Astrocyte of the spinal cord (primary cell): ENCODE measurements around the gene DPH7.
A peak's percentile ranks its signal among the peaks of the same experiment; 100 is the strongest.
"Not testable (repeated sequence)": the region's sequence is repeated elsewhere in the genome, so short reads cannot be mapped to it uniquely, and the experiment has no call there.

ENCODE experiments used
- DNase-seq: peaks from one replicate; pipeline ENCODE4 v3.0.0; 2011; ENCODE audit warnings: low read depth, low spot score
- H3K4me3 ChIP-seq: 2 replicates; pipeline ENCODE4 v1.5.1; 2011; ENCODE audit warnings: low read depth, mild to moderate bottlenecking, low read length, moderate library complexity
- in situ Hi-C: cut with HindIII; loops from 2 replicates; pipeline ENCODE4 v1.10.0; 2017; ENCODE audit warnings: low sequenced_read_pairs
- TF ChIP-seq, protein P1 (sequence below): IDR thresholded peaks from 2 replicates; pipeline ENCODE4 v1.5.1; 2012; ENCODE audit warnings: low read depth, mild to moderate bottlenecking, low read length, inconsistent platforms

DPH7 gene

DNA sequence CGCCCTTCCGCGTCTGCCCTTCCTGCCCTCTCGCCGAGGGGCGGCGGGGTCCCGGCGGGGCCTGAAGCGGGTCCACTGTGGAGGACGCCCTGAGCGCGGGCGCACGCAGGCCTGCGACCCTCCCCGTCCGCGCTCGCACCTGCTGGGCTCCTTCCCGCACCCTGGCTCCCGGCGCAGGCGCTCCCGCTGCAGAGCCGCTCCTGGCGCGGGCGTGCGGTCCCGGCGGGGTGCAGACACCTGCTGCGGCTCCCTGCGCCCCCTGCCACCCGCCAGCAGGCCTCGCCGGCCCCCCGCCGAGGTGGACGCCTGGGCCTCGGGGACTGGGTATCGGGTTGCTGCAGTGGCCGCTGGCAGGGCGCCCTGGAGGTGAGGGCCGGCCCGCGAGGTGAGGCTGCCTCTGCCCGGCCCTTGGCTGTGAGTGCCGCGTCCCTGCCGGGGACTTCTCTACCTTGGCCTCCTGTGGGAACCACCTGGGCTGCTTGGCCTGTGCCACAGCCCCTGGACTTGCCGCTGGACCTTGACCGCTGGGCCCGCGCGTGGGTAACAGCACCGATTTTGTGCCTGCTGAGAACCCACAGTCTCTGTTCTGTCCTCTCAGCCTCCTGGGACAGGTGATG lies 27.4 kb upstream of the DPH7 start:
- TF ChIP-seq, protein P1, sequence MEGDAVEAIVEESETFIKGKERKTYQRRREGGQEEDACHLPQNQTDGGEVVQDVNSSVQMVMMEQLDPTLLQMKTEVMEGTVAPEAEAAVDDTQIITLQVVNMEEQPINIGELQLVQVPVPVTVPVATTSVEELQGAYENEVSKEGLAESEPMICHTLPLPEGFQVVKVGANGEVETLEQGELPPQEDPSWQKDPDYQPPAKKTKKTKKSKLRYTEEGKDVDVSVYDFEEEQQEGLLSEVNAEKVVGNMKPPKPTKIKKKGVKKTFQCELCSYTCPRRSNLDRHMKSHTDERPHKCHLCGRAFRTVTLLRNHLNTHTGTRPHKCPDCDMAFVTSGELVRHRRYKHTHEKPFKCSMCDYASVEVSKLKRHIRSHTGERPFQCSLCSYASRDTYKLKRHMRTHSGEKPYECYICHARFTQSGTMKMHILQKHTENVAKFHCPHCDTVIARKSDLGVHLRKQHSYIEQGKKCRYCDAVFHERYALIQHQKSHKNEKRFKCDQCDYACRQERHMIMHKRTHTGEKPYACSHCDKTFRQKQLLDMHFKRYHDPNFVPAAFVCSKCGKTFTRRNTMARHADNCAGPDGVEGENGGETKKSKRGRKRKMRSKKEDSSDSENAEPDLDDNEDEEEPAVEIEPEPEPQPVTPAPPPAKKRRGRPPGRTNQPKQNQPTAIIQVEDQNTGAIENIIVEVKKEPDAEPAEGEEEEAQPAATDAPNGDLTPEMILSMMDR: no peak
- H3K4me3 ChIP-seq: peak overlapping the region; percentile 44
- no peak for DNase-seq
- in situ Hi-C loops: no loop called here

DNA sequence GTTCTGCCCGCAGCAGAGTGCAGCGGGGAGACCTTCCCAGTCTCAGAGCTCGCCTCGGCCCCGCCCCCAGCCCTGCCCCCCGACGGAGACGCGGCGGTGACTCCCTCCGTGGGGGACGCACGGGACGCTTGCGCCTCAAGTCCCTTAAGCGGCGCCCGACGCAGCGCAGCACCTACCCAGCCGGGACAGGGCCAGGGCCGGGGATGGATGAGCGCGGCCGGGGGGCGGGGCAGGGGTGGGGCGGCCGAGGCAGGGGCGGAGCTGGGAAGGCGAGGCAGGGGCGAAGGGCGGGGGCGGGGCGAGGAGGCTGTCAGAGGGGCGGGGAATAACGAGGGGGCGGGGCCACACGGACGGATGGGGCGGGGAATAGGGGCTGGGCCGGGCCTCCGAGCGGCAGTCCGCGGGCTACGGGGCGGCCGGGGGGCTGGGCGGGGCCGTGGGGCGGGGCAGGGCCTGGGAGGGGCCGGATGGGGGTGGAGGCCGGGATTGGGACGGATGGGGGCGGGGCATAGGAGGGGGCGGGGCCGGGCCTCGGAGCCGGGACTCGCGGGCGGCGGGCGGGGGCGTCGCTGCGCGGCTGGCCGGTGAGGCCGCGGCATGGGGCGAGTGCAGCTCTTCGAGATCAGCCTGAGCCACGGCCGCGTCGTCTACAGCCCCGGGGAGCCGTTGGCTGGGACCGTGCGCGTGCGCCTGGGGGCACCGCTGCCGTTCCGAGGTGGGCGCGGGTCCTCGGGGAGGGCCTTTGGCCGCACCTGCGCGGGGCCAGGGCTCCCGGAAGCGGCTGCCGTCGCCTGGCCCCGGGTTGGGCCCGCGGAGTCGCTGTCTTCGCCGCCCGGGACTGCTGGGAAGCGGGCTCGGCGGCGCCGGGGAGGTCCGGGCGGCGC lies 26.6 kb upstream of the DPH7 start, which contains the start of gene ARRDC1:
ARRDC1 (plus strand) TSS at position 566 of the 884 bp plus-strand sequence; CDS start at position 598, 32 bp downstream.
- H3K4me3 ChIP-seq: peak within 1 kb of the TSS; percentile 44
- TF ChIP-seq, protein P1: no peak
- peak; percentile 89 for DNase-seq
- in situ Hi-C loops: no loop called here

DNA sequence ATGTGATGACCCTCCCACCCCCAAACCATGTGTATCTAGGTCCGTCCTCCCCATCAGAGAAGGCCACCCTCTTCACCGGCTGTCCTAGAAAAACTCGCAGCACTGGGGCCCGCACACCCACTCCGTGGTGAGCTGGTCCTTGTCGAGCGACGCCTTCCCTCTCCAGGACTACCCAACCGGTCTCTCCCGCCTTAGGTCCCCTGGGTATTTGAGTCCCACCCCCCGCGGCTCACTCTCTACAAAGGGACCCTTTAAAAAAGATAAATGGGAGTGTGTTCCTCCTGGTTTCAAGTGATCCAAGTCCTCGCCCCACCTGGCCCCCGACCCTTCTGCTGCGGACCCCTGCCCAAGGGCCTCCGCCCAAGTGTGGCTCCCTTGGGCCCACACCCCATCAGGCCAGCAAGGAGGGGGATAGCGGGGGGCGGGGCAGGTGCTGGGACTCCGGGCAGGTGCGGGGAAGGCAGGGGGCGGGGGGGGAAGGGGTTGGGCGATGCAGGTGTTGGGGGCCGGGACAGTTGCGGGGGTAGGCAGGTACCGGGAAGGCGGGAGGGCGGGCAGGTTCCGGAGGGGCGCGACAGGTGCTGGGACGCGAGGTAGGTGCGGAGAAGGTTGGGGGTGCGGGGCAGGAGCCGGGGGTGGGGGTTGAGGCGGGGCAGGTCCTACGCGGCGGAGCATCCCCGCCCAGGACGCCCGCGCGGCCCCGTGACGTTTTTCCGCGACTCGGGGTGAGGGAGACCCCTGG lies 25.8 kb upstream of the DPH7 start:
- in situ Hi-C loops: no loop called here
- peak overlapping the region; percentile 41 for H3K4me3 ChIP-seq
- no peak for DNase-seq
- TF ChIP-seq, protein P1: no peak

DNA sequence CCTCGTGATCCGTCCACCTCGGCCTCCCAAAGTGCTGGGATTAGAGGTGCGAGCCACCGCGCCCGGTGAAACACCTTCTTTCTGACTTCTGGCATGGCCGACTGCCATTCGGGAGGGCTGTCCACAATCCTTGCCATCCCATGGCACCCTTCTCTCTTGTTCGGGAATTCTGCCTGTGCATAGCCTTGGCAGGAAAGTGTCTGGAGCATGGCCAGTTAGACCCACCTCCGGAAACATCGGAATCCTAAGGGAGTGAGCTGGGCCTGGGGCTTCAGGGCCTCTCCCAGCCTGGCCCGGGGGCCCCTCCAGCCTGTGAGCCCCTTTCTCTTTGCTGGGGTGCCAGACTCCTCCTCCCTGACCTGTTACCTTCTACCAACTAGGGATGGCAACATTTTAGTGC lies 25.2 kb upstream of the DPH7 start:
- TF ChIP-seq, protein P1: no peak
- in situ Hi-C loops: no loop called here
- H3K4me3 ChIP-seq: no peak overlapping the region
- DNase-seq: no peak

DNA sequence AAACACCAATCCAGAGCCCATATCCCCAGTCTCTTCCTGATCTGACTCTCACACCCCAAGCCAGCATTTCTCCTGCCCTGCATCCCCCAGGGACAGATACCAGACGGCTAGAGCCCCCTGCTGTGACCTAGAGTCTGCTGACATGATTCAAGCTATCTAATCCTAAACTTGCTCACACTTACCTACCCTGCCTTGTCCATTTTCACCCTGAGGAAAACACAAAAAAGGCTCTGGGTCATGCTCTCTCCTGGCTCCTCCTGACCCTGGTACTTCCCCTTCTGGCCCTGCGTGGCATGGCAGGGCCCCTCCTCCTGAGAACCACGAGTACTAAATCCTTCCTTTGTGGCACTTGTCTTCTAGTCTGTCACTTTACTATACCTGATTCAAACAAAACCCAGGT lies 23.9 kb upstream of the DPH7 start:
- TF ChIP-seq, protein P1: no peak
- H3K4me3 ChIP-seq: no peak overlapping the region
- DNase-seq: no peak
- in situ Hi-C loops: no loop called here

DNA sequence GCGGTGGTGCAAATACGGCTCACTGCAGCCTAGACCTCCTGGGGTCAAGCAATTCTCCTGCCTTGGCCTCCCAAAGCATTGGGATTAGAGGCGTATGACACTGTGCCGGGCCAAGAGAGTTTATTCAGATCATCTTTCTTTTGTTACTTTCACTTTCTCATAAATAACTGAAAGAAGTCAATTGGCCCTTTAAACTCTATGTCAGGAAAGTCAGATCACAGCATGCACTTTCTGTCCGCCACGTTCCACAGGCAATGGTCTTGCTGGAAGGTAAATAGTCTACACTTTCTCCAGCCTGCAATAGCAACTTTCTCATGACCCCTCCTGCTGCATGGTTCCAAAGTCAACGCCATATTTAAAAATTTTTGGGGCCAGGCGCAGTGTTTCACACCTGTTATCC lies 20.2 kb upstream of the DPH7 start:
- TF ChIP-seq, protein P1: no peak
- no peak for DNase-seq
- in situ Hi-C loops: no loop called here
- H3K4me3 ChIP-seq: no peak overlapping the region

DNA sequence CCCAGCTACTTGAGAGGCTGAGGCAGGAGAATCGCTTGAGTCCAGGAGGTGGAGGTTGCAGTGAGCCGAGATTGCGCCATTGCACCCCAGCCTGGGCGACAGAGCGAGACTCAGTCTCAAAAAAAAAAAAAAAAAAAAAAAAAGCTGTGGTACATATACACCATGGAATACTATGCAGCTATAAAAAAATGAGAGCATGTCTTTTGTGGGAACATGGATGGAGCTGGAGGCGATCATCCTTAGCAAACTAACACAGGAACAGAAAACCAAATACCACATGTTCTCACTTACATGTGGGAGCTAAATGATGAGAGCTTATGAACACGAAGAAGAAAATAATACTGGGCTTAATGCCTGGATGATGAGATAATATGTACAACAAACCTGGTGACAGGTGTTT lies 17.9 kb upstream of the DPH7 start:
- DNase-seq, in situ Hi-C loops, H3K4me3 ChIP-seq: not testable (repeated sequence)
